ENCODE measurements around the gene MCM8. TPM values are rescaled to one million over a fixed set of nuclear protein-coding genes. Genes with fewer than 3 reads are reported as not detected.

The MCM8 gene
- total RNA-seq, 1 experiment from 2014 or later, result 20.6 TPM

- intact Hi-C loops (cut with micrococcal nuclease; ENCODE audit: unreplicated experiment), result no loop called here
- no peak for TF ChIP-seq CTCF (IDR thresholded peaks at IDR 0.05; ENCODE audit: unreplicated experiment)
- H3K4me1 Mint-ChIP-seq (ENCODE audit: low read depth, unreplicated experiment), result peaks cover 16% of the 10 kb centered on the region
- CTCF ChIA-PET, result no interaction called here
- peaks cover 5% of the 10 kb centered on the region for H3K36me3 Mint-ChIP-seq (ENCODE audit: insufficient read depth, unreplicated experiment)
- H3K9me3 Mint-ChIP-seq (ENCODE audit: low read depth, unreplicated experiment), result no peaks in the 10 kb centered on the region
- no peaks in the 10 kb centered on the region for H3K27me3 Mint-ChIP-seq (ENCODE audit: unreplicated experiment)
- no peak for DNase-seq
- BruUV-seq (replicated peaks), result no TSS peak
- no peak overlapping the region for H3K4me3 Mint-ChIP-seq (ENCODE audit: low read depth, unreplicated experiment)
- peak overlapping the region; percentile 83 for H3K27ac Mint-ChIP-seq (ENCODE audit: unreplicated experiment)
Measured at GRCh38 chr20:5973172-5973571, 22.7 kb downstream of the MCM8 start.

- peak overlapping the region; percentile 27 for H3K27ac Mint-ChIP-seq (ENCODE audit: unreplicated experiment)
Measured at GRCh38 chr20:5973971-5974370, 23.5 kb downstream of the MCM8 start.

GRCh38 chr20:5974531-5974930 is 24.1 kb downstream of the MCM8 start:
- no peak for DNase-seq
- TF ChIP-seq CTCF (IDR thresholded peaks at IDR 0.05; ENCODE audit: unreplicated experiment), result no peak
- no peaks in the 10 kb centered on the region for H3K9me3 Mint-ChIP-seq (ENCODE audit: low read depth, unreplicated experiment)
- peak overlapping the region; percentile 27 for H3K27ac Mint-ChIP-seq (ENCODE audit: unreplicated experiment)
- no TSS peak for BruUV-seq (replicated peaks)
- H3K4me3 Mint-ChIP-seq (ENCODE audit: low read depth, unreplicated experiment), result no peak overlapping the region
- peaks cover 16% of the 10 kb centered on the region for H3K4me1 Mint-ChIP-seq (ENCODE audit: low read depth, unreplicated experiment)
- H3K27me3 Mint-ChIP-seq (ENCODE audit: unreplicated experiment), result no peaks in the 10 kb centered on the region
- intact Hi-C loops (cut with micrococcal nuclease; ENCODE audit: unreplicated experiment), result no loop called here
- CTCF ChIA-PET, result no interaction called here
- peaks cover 5% of the 10 kb centered on the region for H3K36me3 Mint-ChIP-seq (ENCODE audit: insufficient read depth, unreplicated experiment)

More at GRCh38 chr20:5973971-5974370, 23.5 kb downstream of the MCM8 start:
- no peak for TF ChIP-seq CTCF (IDR thresholded peaks at IDR 0.05; ENCODE audit: unreplicated experiment)
- BruUV-seq (replicated peaks), result no TSS peak
- no peaks in the 10 kb centered on the region for H3K27me3 Mint-ChIP-seq (ENCODE audit: unreplicated experiment)
- DNase-seq, result no peak
- no peaks in the 10 kb centered on the region for H3K9me3 Mint-ChIP-seq (ENCODE audit: low read depth, unreplicated experiment)
- peaks cover 16% of the 10 kb centered on the region for H3K4me1 Mint-ChIP-seq (ENCODE audit: low read depth, unreplicated experiment)
- peaks cover 5% of the 10 kb centered on the region for H3K36me3 Mint-ChIP-seq (ENCODE audit: insufficient read depth, unreplicated experiment)
- CTCF ChIA-PET, result no interaction called here
- intact Hi-C loops (cut with micrococcal nuclease; ENCODE audit: unreplicated experiment), result no loop called here
- H3K4me3 Mint-ChIP-seq (ENCODE audit: low read depth, unreplicated experiment), result no peak overlapping the region

GRCh38 chr20:5975778-5976177 is 25.3 kb downstream of the MCM8 start:
- peaks cover 5% of the 10 kb centered on the region for H3K36me3 Mint-ChIP-seq (ENCODE audit: insufficient read depth, unreplicated experiment)
- BruUV-seq (replicated peaks), result no TSS peak
- peaks cover 8% of the 10 kb centered on the region for H3K4me1 Mint-ChIP-seq (ENCODE audit: low read depth, unreplicated experiment)
- CTCF ChIA-PET, result interaction anchor here (0.7 kb wide), 1 partner anchor 14 kb away, joined by 5 read pairs; no protein-coding TSS in a partner anchor
- no peak overlapping the region for H3K4me3 Mint-ChIP-seq (ENCODE audit: low read depth, unreplicated experiment)
- H3K9me3 Mint-ChIP-seq (ENCODE audit: low read depth, unreplicated experiment), result no peaks in the 10 kb centered on the region
- H3K27me3 Mint-ChIP-seq (ENCODE audit: unreplicated experiment), result no peaks in the 10 kb centered on the region
- intact Hi-C loops (cut with micrococcal nuclease; ENCODE audit: unreplicated experiment), result no loop called here
- TF ChIP-seq CTCF (IDR thresholded peaks at IDR 0.05; ENCODE audit: unreplicated experiment), result no peak
- DNase-seq, result no peak
- no peak overlapping the region for H3K27ac Mint-ChIP-seq (ENCODE audit: unreplicated experiment)
